ENCODE results near the gene TICAM1.

The TICAM1 gene

GRCh38 chr19:4816950-4817278 lies 14.6 kb downstream of the TICAM1 start:
- DNase-seq = no peak
- H3K4me3 ChIP-seq (ENCODE audit: low read depth, low read length) = no peak overlapping the region
- H3K27me3 ChIP-seq = no peaks in the 10 kb centered on the region
- H3K9me3 ChIP-seq = peaks cover 3% of the 10 kb centered on the region; the same call in 1 of the 2 replicates
- no peaks in the 10 kb centered on the region for H3K4me1 ChIP-seq
- peaks cover 11% of the 10 kb centered on the region; the same call in 1 of the 2 replicates for H3K36me3 ChIP-seq
- TF ChIP-seq, protein P1, sequence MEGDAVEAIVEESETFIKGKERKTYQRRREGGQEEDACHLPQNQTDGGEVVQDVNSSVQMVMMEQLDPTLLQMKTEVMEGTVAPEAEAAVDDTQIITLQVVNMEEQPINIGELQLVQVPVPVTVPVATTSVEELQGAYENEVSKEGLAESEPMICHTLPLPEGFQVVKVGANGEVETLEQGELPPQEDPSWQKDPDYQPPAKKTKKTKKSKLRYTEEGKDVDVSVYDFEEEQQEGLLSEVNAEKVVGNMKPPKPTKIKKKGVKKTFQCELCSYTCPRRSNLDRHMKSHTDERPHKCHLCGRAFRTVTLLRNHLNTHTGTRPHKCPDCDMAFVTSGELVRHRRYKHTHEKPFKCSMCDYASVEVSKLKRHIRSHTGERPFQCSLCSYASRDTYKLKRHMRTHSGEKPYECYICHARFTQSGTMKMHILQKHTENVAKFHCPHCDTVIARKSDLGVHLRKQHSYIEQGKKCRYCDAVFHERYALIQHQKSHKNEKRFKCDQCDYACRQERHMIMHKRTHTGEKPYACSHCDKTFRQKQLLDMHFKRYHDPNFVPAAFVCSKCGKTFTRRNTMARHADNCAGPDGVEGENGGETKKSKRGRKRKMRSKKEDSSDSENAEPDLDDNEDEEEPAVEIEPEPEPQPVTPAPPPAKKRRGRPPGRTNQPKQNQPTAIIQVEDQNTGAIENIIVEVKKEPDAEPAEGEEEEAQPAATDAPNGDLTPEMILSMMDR (IDR thresholded peaks at IDR 0.05; ENCODE audit: low read depth, low read length) = no peak

DNA sequence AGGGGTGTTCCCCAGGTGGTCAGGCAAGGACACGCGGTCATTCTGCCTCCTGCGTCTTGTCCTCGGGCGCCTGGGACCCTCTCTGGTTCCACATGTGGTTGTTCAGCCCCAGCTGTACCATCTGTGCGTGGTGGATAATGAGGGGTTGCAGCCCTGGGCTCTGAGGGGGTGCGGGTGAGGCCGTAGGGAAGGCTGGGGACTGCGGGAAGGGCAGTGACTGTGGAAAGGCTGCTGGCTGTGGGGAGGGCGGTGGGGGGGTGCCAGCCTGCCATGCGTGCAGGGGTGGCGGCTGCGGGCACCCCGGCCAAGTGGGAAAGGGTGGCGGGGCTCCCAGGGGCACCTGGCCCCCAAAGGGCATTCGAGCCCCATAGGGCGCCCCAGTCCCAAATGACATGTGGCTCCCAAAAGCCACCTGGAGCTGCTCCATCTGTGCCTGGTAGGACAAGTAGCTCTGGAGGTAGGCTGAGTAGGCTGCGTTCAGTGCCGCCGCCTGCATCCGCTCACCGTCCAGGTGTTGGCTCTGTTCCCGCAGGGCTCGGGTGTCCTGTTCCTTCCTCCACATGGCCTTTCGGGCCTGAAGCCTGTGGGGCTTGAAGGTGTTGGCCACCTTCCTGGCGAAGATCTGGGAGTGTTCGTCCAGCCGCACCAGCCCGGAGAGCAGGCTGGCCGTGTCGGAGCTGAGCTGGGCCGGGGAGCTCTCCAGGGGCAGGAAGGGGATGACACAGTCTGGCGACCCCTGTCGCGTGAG lies 15.1 kb downstream of the TICAM1 start:
- DNase-seq = no peak

GRCh38 chr19:4815426-4816201 lies 15.9 kb downstream of the TICAM1 start:
- no peaks in the 10 kb centered on the region for H3K4me1 ChIP-seq
- TF ChIP-seq, protein P1 (IDR thresholded peaks at IDR 0.05; ENCODE audit: low read depth, low read length) = no peak
- peak; percentile 95 for DNase-seq
- peaks cover 11% of the 10 kb centered on the region; the same call in 1 of the 2 replicates for H3K36me3 ChIP-seq
- H3K27me3 ChIP-seq = no peaks in the 10 kb centered on the region
- peak overlapping the region; percentile 17; the same call in 1 of the 2 replicates for H3K4me3 ChIP-seq (ENCODE audit: low read depth, low read length)
- peaks cover 3% of the 10 kb centered on the region; the same call in 1 of the 2 replicates for H3K9me3 ChIP-seq

More for the DNA sequence above, 15.1 kb downstream of the TICAM1 start:
- H3K4me1 ChIP-seq = no peaks in the 10 kb centered on the region
- H3K36me3 ChIP-seq = peaks cover 11% of the 10 kb centered on the region; the same call in 1 of the 2 replicates
- no peak overlapping the region for H3K4me3 ChIP-seq (ENCODE audit: low read depth, low read length)
- no peaks in the 10 kb centered on the region for H3K27me3 ChIP-seq
- TF ChIP-seq, protein P1 (IDR thresholded peaks at IDR 0.05; ENCODE audit: low read depth, low read length) = no peak
- H3K9me3 ChIP-seq = peaks cover 3% of the 10 kb centered on the region; the same call in 1 of the 2 replicates

GRCh38 chr19:4814625-4815425 lies 16.7 kb downstream of the TICAM1 start:
- no peaks in the 10 kb centered on the region for H3K4me1 ChIP-seq
- no peak overlapping the region; the same call in 1 of the 2 replicates for H3K4me3 ChIP-seq (ENCODE audit: low read depth, low read length)
- TF ChIP-seq, protein P1 (IDR thresholded peaks at IDR 0.05; ENCODE audit: low read depth, low read length) = no peak
- H3K9me3 ChIP-seq = peaks cover 3% of the 10 kb centered on the region; the same call in 1 of the 2 replicates
- H3K27me3 ChIP-seq = no peaks in the 10 kb centered on the region
- peaks cover 11% of the 10 kb centered on the region; the same call in 1 of the 2 replicates for H3K36me3 ChIP-seq
- no peak for DNase-seq

GRCh38 chr19:4811328-4812131 lies 20.0 kb downstream of the TICAM1 start:
- Histone ChIP-seq H3K27me3 (no peaks in the 10 kb centered on the region), H3K36me3 (peaks cover 7% of the 10 kb centered on the region; the same call in 1 of the 2 replicates), H3K4me1 (no peaks in the 10 kb centered on the region), H3K9me3 (peaks cover 3% of the 10 kb centered on the region; the same call in 1 of the 2 replicates), H3K4me3 (ENCODE audit: low read depth, low read length) (no peak overlapping the region)
- peak; percentile 89 for DNase-seq
- TF ChIP-seq, protein P1 (IDR thresholded peaks at IDR 0.05; ENCODE audit: low read depth, low read length) = peak; percentile 85

All from BE2C (cell line).